Upper lobe of left lung (tissue), 6 donors: ENCODE data around the gene SPOP. TPM values are rescaled to one million over a fixed set of nuclear protein-coding genes. Genes with fewer than 3 reads are reported as not detected.

ENCODE experiments used
- ATAC-seq, 2 donors: fragments of 200-7000 bp; cut with Tn5 transposase; one replicate each; pipeline ENCODE4 v1.9.1; 2022; ENCODE audit warnings: mild to moderate bottlenecking in 2 of 2, moderate library complexity in 2 of 2; ENCODE audit not compliant: low FRiP score in 2 of 2
- DNase-seq, 2 donors: peaks; one replicate each; pipeline ENCODE4 v3.0.0-alpha.2; 2019 to 2020
- H3K27ac ChIP-seq, 4 donors: fragments of 200-600 bp; sonication (generic); one replicate each; pipeline ENCODE4 v1.5.1; 2016 to 2019
- H3K27me3 ChIP-seq, 4 donors: fragments of 200-600 bp; sonication (generic); one replicate each; pipeline ENCODE4 v1.5.1; 2017 to 2019
- H3K36me3 ChIP-seq, 4 donors: fragments of 200-600 bp; sonication (generic); one replicate each; pipeline ENCODE4 v1.5.1; 2016 to 2019
- H3K4me1 ChIP-seq, 4 donors: fragments of 200-600 bp; sonication (generic); one replicate each; pipeline ENCODE4 v1.5.1; 2018 to 2019
- H3K4me3 ChIP-seq, 4 donors: fragments of 200-600 bp; sonication (generic); one replicate each; pipeline ENCODE4 v1.5.1; 2017 to 2019; ENCODE audit warnings: mild to moderate bottlenecking in 2 of 4, moderate library complexity in 1 of 4
- H3K9me3 ChIP-seq, 4 donors: fragments of 200-600 bp; sonication (generic); one replicate each; pipeline ENCODE4 v1.5.1; 2018 to 2019
- CTCF ChIP-seq, 6 experiments: fragments of 450-650 bp in 4 of 6; fragments of 200-600 bp in 2 of 6; sonication (generic) in 2 of 6; IDR thresholded peaks; one replicate each; pipeline ENCODE4 v1.5.1; 2016 to 2019; ENCODE audit warnings: antibody characterized with exemption in 6 of 6
- EP300 ChIP-seq, 4 donors: sonication (generic); formaldehyde crosslinking; IDR thresholded peaks; one replicate each; pipeline ENCODE4 v1.5.1; 2017; ENCODE audit warnings: antibody characterized with exemption in 4 of 4, control low read depth in 2 of 4
- POLR2A ChIP-seq, 4 donors: fragments of 450-650 bp; IDR thresholded peaks; one replicate each; pipeline ENCODE4 v1.5.1; 2016 to 2017; ENCODE audit warnings: antibody characterized with exemption in 4 of 4, mild to moderate bottlenecking in 2 of 4
- POLR2AphosphoS5 ChIP-seq, 2 donors: sonication (generic); formaldehyde crosslinking; IDR thresholded peaks; one replicate each; pipeline ENCODE4 v1.5.1; 2017; ENCODE audit warnings: antibody characterized with exemption in 2 of 2
- WGBS, 2 donors: methylation state at CpG; one replicate each; pipeline ENCODE4 v1.1.5; 2017 to 2018; 5-methylcytosine and 5-hydroxymethylcytosine counted together
- total RNA-seq, 6 donors: library from RNA; depleted of rRNA in 4 of 6; stranded (reverse); fragments of >200 nt in 4 of 6; gene quantifications; one replicate each; pipeline versions ENCODE4 v1.1.0 to v1.2.1, GENCODE V29; 2016 to 2021
- donor health status: DM: no; HTN: no; CAD: no; lungs with moderate emphysema.
- donor health status: DM: no; HTN: yes; CAD: no; lungs with severe emphysema.

SPOP gene
- total RNA-seq, 6 donors from 2014 or later: 56.6 to 99.2 (median 80.4) TPM

GRCh38 chr17:49698005-49698404 lies 20.1 kb upstream of the SPOP start:
- Histone ChIP-seq H3K4me3 (no peak overlapping the region), H3K27ac (no peak overlapping the region), H3K36me3 (peaks cover 18 to 36% (median 32%) of the 10 kb centered on the region in 4 donors), H3K9me3 (no peaks in the 10 kb centered on the region), H3K27me3 (no peaks in the 10 kb centered on the region), H3K4me1 (peaks cover 0 to 6% (median 2%) of the 10 kb centered on the region in 4 donors)
- ATAC-seq (no peak), DNase-seq (no peak)
- no peak for TF ChIP-seq POLR2A (IDR thresholded peaks at IDR 0.05)
- TF ChIP-seq POLR2AphosphoS5 (IDR thresholded peaks at IDR 0.05): no peak
- TF ChIP-seq CTCF (IDR thresholded peaks at IDR 0.05): no peak
- no peak for TF ChIP-seq EP300 (IDR thresholded peaks at IDR 0.05)
- WGBS, 2 donors: 66 to 68% methylated on average over 6 of the region's 6 CpGs

- peaks cover 4 to 13% (median 7%) of the 10 kb centered on the region in 4 donors for H3K4me1 ChIP-seq
- peaks cover 6 to 19% (median 15%) of the 10 kb centered on the region in 4 donors for H3K36me3 ChIP-seq
- H3K4me3 ChIP-seq: no peak overlapping the region
- 63 to 74% methylated on average over 8 of the region's 8 CpGs for WGBS, 2 donors
- peak overlapping the region in 2 of 4 donors; percentile 42 to 59 for H3K27ac ChIP-seq
- H3K27me3 ChIP-seq: no peaks in the 10 kb centered on the region
- TF ChIP-seq CTCF (IDR thresholded peaks at IDR 0.05) (no peak), POLR2AphosphoS5 (IDR thresholded peaks at IDR 0.05) (no peak), EP300 (IDR thresholded peaks at IDR 0.05) (no peak), POLR2A (IDR thresholded peaks at IDR 0.05) (no peak)
- DNase-seq: peak in 1 of 2 donors; percentile 39
- no peaks in the 10 kb centered on the region for H3K9me3 ChIP-seq
- ATAC-seq: peak; percentile 6 to 69
Measured at GRCh38 chr17:49696233-49696761, 18.4 kb upstream of the SPOP start.

- Histone ChIP-seq H3K4me1 (peaks cover 4 to 16% (median 8%) of the 10 kb centered on the region in 4 donors), H3K36me3 (peaks cover 6 to 14% (median 10%) of the 10 kb centered on the region in 4 donors), H3K27me3 (no peaks in the 10 kb centered on the region), H3K27ac (peak overlapping the region in 1 of 4 donors; percentile 42), H3K9me3 (no peaks in the 10 kb centered on the region), H3K4me3 (no peak overlapping the region)
- DNase-seq: no peak
- TF ChIP-seq POLR2AphosphoS5 (IDR thresholded peaks at IDR 0.05): no peak
- no peak for TF ChIP-seq EP300 (IDR thresholded peaks at IDR 0.05)
- no peak for TF ChIP-seq POLR2A (IDR thresholded peaks at IDR 0.05)
- TF ChIP-seq CTCF (IDR thresholded peaks at IDR 0.05): no peak
- WGBS, 2 donors: 38 to 47% methylated on average over 5 of the region's 5 CpGs
- no peak for ATAC-seq
Measured at GRCh38 chr17:49695698-49696232, 17.9 kb upstream of the SPOP start.

- H3K27me3 ChIP-seq: no peaks in the 10 kb centered on the region
- DNase-seq (peak in 1 of 2 donors; percentile 60), ATAC-seq (peak; percentile 70 to 77)
- H3K4me1 ChIP-seq: peaks cover 8 to 23% (median 13%) of the 10 kb centered on the region in 4 donors
- no peaks in the 10 kb centered on the region for H3K9me3 ChIP-seq
- H3K4me3 ChIP-seq: no peak overlapping the region
- WGBS, 2 donors: 32 to 37% methylated on average over 16 of the region's 16 CpGs
- TF ChIP-seq CTCF (IDR thresholded peaks at IDR 0.05): peak; percentile 80 to 93 (median 87)
- no peak for TF ChIP-seq POLR2A (IDR thresholded peaks at IDR 0.05)
- H3K27ac ChIP-seq: peak overlapping the region in 1 of 4 donors; percentile 52
- peaks cover 1 to 7% (median 3%) of the 10 kb centered on the region in 4 donors for H3K36me3 ChIP-seq
Measured at GRCh38 chr17:49694847-49695697, 17.2 kb upstream of the SPOP start.
